GM10847 (cell line): ENCODE results near the gene NCS1.

ENCODE experiments used
- POLR2A ChIP-seq: IDR thresholded peaks from 2 replicates; pipeline ENCODE4 v1.6.1; 2011; ENCODE audit not compliant: insufficient read length; ENCODE audit errors: extremely low read depth

NCS1 gene

DNA sequence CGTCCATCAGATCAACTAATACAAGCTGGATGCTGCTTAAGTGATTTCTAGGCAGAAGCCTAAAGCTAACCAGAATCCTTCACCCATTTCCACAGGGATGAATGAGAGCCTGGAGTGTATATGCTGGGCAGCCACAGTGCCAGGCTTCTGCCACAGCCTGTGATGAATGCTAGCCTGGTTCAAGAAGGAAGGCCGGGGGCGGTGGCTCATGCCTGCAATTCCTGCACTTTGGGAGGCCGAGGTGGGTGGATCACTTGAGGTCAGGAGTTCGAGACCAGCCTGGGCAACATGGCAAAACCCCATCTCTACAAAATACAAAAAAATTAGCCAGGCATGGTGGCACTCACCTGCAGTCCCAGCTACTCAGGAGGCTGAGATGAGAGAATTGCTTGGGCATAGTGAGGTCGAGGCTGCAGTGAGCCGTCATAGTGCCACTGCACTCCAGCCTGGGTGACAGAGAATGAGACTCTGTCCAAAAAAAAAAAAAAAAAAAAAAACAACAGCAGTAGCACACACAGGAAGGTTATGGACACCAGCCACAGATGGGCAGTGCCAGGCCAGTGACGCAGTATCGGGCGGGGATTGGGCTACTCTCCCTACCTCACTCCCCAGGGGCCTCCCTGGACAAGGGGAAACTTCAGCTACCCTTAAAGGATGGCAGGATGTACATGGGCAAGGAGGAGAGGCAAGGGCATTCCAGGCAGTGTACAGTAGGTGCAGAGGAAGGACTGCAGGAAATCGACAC, 70.2 kb downstream of the NCS1 start:
- no peak for TF ChIP-seq POLR2A

DNA sequence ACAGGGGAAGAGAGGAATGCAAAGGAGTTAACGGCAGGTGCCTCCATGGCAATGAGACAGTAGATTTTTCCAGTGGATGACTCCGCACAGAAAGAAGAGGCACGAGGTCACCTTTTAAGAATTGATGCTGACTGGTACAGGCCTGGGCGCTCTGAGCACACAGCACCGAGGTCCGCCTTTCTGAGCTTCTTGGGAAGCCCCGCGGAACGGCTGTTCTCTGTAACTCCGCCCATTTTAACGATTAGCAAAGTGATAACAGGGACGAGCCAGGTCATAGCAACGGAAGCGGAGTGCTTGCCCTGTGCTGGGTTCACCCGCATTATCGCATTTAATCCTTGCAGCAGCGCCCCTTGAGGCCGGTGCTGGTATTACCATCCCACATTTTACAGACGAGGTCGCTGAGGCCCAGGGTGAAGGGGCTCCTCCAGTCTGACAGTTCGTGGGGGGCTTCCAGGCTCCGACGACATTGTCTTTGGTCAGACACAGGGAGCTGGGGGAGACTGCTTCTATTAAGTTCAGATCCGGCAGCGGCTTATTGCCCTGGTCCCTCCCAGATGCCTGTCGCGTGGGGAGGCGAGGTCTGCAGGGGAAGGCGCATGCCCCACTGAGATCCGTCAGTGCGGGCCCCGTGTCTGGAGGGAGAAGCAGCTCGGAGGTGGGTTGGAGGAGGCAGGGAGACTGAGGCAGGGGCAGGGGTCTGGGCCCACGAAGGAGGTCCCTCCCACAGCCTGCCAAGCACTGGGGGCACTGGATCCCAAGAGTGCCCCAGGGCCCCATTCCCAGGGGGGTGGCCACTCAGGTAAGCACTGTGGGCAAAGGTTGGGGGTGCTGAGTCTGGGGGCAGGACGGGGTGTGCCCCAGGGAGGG, 71.0 kb downstream of the NCS1 start:
- TF ChIP-seq POLR2A, result no peak

DNA sequence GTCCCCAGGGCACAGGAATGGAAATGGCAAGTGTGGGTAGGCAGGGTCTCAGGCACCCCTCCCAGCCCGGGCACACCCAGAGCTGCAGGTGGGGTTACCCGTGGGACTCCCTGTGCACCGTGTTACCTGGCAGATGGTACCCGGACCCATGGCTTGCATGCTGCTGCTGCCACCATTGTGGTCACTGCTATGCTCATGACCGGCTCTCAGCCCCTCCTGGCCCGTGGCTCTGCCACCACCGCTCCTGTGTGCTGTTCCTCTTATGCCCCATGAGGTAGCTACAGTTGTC, 71.6 kb downstream of the NCS1 start:
- no peak for TF ChIP-seq POLR2A

DNA sequence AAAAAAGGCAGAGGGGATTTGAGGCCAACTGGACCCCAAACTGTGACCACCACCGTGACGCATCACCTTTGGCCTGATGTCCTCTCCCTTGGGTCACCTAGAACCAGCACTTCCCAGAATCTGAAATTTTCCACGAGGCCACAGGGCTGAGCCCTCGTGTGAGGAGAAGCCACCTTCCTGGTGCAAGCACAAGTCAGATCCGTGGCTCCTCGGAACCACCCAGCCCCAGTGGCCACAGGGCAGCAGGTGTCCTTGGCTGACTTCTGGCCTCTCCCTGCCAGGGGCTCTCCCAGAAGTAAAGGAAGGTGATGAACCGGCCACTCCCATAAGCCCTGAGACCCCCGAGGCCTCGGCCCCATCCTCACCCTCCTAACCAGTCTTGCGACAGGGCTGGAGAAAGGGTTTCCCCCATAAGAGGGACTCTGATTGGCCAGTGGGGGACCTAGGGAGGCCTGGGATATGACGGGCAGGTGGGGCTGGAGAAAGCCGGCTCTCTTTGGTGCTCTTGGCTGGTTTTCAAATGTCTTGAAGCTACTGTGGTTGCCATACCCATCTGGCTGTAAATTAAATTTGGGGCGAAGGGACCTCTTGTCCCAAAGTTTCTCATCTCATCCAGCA, 72.5 kb downstream of the NCS1 start:
- TF ChIP-seq POLR2A, result no peak

DNA sequence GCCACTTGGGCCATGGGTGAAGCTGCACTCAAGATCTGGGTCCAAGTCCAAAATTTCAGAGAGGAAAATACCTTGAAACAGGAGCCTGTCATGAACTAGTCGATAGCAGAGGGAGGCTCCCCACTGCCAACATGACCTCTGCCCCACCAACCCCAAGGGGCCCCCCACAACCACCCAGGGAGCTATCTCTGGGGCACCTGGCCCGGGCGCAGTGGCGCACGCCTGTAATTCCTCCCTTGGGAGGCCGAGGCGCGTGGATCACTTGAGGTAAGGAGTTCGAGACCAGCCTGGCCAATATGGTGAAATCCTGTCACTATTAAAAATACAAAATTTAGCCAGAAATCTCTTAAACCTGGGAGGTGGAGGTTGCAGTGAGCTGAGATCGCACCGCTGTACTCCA, 73.3 kb downstream of the NCS1 start:
- TF ChIP-seq POLR2A, result no peak

DNA sequence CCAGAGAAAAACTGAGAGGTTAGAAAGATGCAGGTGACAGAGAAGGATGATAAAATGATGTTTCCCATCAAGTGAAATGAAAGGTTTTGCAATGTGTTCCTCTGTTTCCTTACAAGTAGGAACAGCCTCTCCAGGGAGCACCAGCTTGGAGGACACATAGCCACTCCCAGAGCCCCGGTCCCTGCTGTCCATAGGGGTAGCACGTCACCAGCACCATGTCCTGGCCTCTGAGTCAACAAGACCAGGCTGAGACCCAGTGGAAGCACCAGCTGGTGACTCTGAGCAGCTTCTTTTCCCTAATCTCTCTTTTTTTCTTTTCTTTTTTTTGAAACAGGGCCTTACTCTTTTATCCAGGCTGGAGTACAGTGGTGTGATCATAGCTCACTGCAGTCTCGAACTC, 73.9 kb downstream of the NCS1 start:
- no peak for TF ChIP-seq POLR2A

DNA sequence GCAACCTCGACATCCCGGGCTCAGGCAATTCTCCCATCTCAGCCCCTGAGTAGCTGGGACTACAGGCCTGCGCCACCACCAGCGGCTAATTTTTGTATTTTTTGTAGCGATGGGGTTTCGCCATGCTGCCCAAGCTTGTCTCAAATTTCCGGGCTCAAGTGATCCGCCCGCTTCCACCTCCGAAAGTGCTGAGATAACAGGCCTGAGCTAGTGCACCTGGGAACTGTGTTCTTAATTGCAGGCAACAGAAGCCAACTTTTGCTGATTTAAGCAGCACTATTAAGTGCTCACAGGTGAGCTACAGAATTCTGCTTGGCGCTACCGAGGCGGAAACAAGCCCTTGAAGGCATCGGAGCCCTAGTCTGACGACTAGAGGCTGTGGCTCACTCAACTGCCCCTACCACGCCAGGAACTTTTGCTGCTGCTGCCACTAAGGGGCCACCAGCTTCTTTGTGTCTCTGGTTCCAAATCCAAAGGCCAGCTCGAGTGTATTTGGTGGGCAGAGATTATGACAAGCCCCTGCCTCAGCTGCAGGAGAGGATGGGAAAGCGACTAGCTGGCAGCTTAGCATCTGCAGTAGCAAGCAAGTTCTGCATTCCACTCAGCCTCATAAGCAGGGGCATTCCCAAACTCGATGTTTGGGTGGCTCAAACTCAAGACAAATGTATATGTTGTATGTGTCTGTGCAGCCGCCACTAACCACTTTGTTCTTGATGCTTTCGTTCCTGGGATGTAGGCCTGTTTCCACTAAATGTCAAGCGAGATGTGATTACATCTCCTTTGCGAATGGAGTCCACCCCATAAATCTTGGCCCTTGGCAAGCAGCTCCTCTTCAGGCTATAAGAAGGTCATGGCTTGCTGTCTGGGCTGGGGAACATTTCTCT, 82.8 kb downstream of the NCS1 start:
- TF ChIP-seq POLR2A, result no peak

DNA sequence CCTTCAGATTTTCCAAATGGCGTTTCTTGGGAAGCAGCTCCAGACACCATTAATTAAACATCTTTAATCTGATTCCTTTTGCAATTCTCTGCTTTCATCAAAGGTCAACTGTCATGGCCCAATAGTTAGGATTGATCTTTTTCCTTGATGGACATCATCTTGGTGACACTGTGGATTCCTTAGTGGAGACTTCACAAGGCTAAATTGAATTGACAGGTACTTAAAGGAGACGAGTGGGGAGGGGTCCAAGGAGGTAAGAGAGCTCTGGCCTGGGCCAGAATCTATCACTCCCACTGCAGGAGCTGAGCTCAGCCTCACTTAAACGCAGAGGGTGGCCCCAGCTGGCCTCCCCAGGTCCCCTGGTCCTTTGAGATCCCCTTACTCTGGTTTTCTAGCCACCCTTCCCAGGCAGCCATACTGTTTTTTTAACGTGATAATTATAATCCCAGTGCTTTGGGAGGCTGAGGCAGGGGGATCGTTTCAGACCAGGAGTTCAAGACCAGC, 83.5 kb downstream of the NCS1 start:
- TF ChIP-seq POLR2A, result no peak

DNA sequence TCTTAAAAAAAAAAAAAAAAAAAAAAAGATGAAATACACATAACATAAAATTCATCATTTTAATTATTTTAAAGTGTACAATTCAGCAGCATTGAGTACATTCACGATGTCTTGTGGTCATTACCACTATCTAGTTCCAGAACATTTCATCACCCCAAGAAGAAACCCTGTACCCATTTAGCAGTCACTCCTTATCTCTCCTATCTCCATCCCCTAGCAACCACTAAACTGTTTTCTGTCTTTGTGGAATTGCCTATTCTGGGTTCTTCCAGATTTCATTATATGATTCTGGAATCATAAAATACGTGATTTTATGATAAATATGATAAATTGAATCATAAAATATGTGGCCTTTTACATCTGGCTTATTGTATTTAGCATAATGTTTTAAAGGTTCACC, 84.4 kb downstream of the NCS1 start:
- TF ChIP-seq POLR2A, result no peak

DNA sequence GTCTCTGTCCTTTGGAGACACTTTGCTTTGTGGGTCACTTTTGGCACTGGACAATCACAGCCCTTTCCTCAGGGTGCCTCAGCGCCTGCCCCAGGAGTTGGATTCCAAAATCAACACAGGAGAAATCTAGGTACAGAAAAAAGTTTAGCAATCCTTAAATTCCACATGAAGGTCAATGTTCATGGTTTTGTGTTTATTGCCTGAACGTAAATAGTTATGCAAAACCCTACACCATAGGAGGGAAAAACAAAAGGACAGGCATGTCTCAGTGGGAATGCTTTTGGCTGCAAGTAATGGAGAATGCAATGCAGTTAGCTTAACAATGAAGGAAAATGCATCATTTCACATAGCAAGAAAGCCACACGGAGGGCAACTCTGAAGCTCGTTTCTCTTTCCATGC, 86.8 kb downstream of the NCS1 start:
- no peak for TF ChIP-seq POLR2A

DNA sequence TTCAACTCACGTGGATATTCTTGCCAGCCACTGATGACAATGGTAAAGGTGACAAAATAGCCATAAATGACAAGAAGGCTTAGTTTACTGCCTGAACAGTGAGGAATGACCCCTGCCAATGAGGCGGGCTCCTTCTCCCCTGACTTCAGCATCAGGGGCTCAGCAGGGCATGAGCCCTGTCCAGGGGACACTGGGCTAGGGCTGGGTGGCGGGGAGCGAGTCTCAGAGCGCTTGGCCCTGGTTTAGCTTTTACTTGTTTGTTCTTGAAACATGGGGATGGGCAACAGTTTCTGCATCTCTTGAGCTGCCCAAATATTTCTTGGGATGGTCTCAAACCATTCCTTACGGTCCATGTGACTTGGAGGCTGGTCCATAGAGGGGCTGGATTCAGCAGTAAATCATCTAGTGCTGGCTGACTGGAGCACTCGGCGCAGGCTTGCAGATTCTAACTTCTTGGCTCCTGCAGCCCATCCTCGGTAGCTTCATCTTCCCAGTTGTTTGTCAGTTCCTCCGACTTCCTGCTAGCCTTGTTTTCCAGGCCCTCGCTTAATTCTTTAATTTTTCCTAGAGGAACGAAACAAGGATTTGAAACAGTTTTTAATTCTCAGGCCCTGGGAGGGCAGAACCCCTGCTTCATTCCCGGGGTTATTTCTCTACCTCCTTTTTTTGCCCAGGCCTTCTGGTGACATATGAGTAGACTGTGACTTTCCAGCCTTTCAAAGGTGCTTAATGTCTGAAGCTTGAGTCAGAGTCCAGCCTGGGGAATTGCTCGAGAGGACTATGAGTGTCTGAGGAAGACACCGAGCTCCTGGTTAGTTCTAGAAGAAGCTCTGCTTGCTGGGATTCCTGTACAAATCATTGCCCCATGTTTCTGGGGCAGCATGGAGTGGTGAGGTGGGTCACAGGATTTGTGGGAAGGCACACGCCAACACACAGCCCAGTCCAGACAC, 88.9 kb downstream of the NCS1 start:
- no peak for TF ChIP-seq POLR2A

DNA sequence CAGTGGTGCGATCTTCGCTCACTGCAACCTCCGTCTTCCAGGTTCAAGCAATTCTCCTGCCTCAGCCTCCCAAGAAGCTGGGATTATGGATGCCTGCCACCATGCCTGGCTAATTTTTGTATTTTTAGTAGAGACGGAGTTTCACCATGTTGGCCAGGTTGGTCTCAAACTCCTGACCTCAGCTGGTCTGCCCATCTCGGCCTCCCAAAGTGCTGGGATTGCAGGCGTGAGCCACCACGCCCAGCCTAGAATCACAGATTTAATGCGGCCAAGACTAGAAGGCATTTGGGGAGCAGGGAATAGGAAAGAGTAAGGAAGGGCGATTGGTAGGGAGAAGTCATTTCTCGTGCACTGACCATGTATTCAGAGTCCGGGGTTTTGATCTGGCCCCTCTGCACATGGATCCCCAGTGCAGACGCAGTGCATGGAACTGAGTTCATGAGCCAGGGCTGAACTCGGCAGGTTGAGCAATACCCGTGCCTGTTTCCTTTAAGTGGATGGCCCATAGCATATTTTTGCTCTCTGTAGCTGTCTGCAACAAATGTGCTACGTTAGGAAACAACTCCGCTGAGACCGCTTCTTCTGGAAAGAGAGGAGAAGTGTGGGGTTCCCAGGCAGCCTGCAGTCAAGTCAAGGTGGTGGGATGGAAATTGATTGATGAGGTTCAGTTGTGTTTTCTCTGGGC, 90.0 kb downstream of the NCS1 start:
- TF ChIP-seq POLR2A, result no peak

DNA sequence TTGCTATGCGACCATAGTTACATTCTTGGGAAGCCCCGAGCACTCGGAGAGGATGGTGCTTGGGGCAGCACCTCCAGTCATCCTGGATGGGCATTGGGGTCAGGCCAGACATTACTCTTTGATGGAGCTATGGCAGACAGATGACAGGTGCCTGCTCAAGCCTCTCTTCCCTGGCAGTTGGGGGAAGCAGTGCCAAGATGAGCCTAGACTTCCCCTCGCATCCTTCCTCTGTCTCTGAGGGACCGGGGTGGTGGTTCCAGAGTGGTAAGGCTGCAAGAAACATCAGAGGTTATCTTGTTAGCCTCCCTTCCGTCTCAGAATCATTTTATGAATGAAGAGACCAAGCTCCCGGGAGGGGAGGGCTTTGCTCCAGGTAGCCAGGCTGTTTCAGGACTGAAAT, 90.6 kb downstream of the NCS1 start:
- no peak for TF ChIP-seq POLR2A

DNA sequence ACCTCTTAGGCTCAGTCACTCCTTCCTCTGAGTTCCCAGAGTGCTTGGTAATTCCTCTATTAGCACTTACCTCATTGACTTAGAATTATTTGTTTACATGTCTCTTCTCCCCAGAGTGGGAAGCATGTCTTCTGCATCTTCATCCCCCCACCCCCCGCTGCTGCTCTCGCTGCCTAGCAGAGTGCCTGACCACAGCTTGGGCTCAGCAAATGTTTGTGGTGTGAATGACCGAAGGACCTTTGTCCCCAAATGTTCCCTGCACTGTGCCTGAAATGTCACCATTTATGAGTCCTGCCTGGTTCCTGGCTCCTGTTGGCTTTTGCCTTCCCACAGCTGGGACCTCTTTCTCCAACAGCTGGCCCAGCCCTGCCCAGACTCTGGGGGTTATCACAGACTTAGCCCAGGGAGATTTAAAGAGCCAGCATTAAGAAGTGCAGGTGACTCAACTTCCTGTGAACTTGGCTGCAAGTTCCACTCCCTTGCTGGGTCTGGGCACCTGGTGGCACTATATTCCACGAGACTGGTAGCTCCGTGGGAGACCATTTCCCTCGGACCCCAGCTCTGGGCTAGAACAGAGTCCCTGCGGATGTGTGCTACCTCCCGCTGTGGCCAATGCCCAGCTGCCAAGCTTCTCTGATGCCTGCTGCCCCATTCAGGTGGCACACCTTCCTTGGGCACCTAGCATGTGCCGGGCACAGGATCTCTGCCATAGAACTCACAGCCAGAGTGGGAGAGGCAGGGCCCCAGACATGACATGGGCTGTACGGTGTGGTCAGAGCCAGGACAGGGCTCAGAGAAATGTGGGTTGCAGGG, 91.6 kb downstream of the NCS1 start:
- TF ChIP-seq POLR2A, result no peak
